Keratinocyte (primary cell): ENCODE results near the gene KCNG2. TPM values are rescaled to one million over a fixed set of nuclear protein-coding genes. Genes with fewer than 3 reads are reported as not detected.

Experiments
- DNase-seq: peaks from one replicate; pipeline ENCODE4 v3.0.0-alpha.2; 2011; ENCODE audit warnings: low read depth, missing footprints, low spot score
- FAIRE-seq: peaks from 2 replicates; lab custom pipeline; 2011; peaks lifted over from hg19 to GRCh38; lab: Jason Lieb, UNC
- H2AFZ ChIP-seq: 2 replicates; pipeline ENCODE4 v1.6.0; 2012; ENCODE audit warnings: low read length, control low read depth, inconsistent platforms; ENCODE audit not compliant: control insufficient read depth
- H3K27ac ChIP-seq: 2 replicates; pipeline ENCODE4 v1.5.1; 2011; ENCODE audit warnings: low read length; ENCODE audit not compliant: control insufficient read depth, insufficient read depth
- H3K27me3 ChIP-seq: 3 replicates; pipeline ENCODE4 v1.6.0; 2011; ENCODE audit warnings: low read length; ENCODE audit not compliant: control insufficient read depth, insufficient read depth; ENCODE audit errors: extremely low read depth
- H3K36me3 ChIP-seq, 2 experiments: 2 replicates in 1 of 2; 3 replicates in 1 of 2; pipeline ENCODE4 v1.5.1; 2011; ENCODE audit warnings: low read length in 2 of 2, mild to moderate bottlenecking in 1 of 2; ENCODE audit not compliant: control insufficient read depth in 2 of 2, insufficient read depth in 2 of 2; ENCODE audit errors: extremely low read depth in 1 of 2
- H3K4me1 ChIP-seq: 3 replicates; pipeline ENCODE4 v1.5.1; 2011; ENCODE audit warnings: low read length; ENCODE audit not compliant: control insufficient read depth, insufficient read depth; ENCODE audit errors: extremely low read depth
- H3K4me2 ChIP-seq: 3 replicates; pipeline ENCODE4 v1.6.0; 2011; ENCODE audit warnings: low read depth, low read length; ENCODE audit not compliant: control insufficient read depth, insufficient read depth; ENCODE audit errors: extremely low read depth
- H3K4me3 ChIP-seq, 3 experiments: fragments of 200-600 bp in 1 of 3; sonication (generic) in 1 of 3; 2 replicates in 2 of 3; 3 replicates in 1 of 3; pipeline ENCODE4 v1.5.1; 2011 to 2016; ENCODE audit warnings: low read length in 3 of 3, mild to moderate bottlenecking in 3 of 3, control low read depth in 2 of 3, inconsistent platforms in 1 of 3, low read depth in 1 of 3, mixed read lengths in 1 of 3, mixed run types in 1 of 3, moderate library complexity in 1 of 3; ENCODE audit not compliant: control insufficient read depth in 2 of 3, insufficient read depth in 2 of 3; ENCODE audit errors: extremely low read depth in 1 of 3
- H3K79me2 ChIP-seq: 2 replicates; pipeline ENCODE4 v1.6.0; 2012; ENCODE audit warnings: low read length; ENCODE audit not compliant: control insufficient read depth, insufficient read depth
- H3K9ac ChIP-seq: 3 replicates; pipeline ENCODE4 v1.6.0; 2011; ENCODE audit warnings: low read length; ENCODE audit not compliant: control insufficient read depth, insufficient read depth; ENCODE audit errors: extremely low read depth
- H3K9me1 ChIP-seq: 3 replicates; pipeline ENCODE4 v1.6.0; 2011; ENCODE audit warnings: low read length; ENCODE audit not compliant: control insufficient read depth, insufficient read depth; ENCODE audit errors: extremely low read depth
- H3K9me3 ChIP-seq: 2 replicates; pipeline ENCODE4 v1.5.1; 2012; ENCODE audit warnings: low read depth, low read length; ENCODE audit not compliant: control insufficient read depth
- H4K20me1 ChIP-seq: 3 replicates; pipeline ENCODE4 v1.6.0; 2011; ENCODE audit warnings: low read length; ENCODE audit not compliant: control insufficient read depth, insufficient read depth; ENCODE audit errors: extremely low read depth
- CTCF ChIP-seq, 3 experiments: IDR thresholded peaks in 1 of 3; conservative IDR thresholded peaks in 1 of 3; optimal IDR thresholded peaks in 1 of 3; 2 replicates in 2 of 3; 3 replicates in 1 of 3; pipeline versions ENCODE3 to v1.5.1; 2011; ENCODE audit warnings: low read length in 3 of 3, mild to moderate bottlenecking in 3 of 3, moderate library complexity in 2 of 3, control low read depth in 1 of 3, inconsistent platforms in 1 of 3; ENCODE audit not compliant: insufficient read depth in 2 of 3; ENCODE audit errors: extremely low read depth in 1 of 3
- EZH2 ChIP-seq: IDR thresholded peaks from one replicate; pipeline ENCODE4 v1.6.1; 2012; ENCODE audit warnings: inconsistent platforms, mild to moderate bottlenecking, low read length, moderate library complexity
- dilution Hi-C: fragments of 300-500 bp; cut with MboI; formaldehyde crosslinking; loops from one replicate; pipeline ENCODE4 v1.7.0; 2020; ENCODE audit warnings: low sequenced_read_pairs; ENCODE audit not compliant: extremely low pct_ligation_motif_present
- polyA plus RNA-seq, 5 experiments: library from polyadenylated mRNA; depleted of rRNA in 3 of 5; stranded (reverse) in 3 of 5; stranded (forward) in 1 of 5; unstranded in 1 of 5; fragments of >200 nt; gene quantifications; 1 replicate in 1 of 5; 2 replicates in 3 of 5; 3 replicates in 1 of 5; pipeline versions ENCODE4 v1.2.1 to v1.2.3, GENCODE V29; 2011 to 2012; ENCODE audit warnings: missing spikeins in 2 of 5, low read depth in 1 of 5, low replicate concordance in 1 of 5

The KCNG2 gene
- polyA plus RNA-seq, 1 donor (not counting 4 experiments of a cell fraction or from before 2014, with no cell fraction given) = not detected

- H3K9ac ChIP-seq = no peak overlapping the region
- FAIRE-seq = no peak
Measured at GRCh38 chr18:79850731-79851130, 53.0 kb downstream of the KCNG2 start.

GRCh38 chr18:79851489-79851888 is 53.8 kb downstream of the KCNG2 start:
- Histone ChIP-seq H3K36me3 (no peaks in the 10 kb centered on the region), H3K4me3 (no peak overlapping the region), H3K9me1 (no peaks in the 10 kb centered on the region), H3K9ac (no peak overlapping the region), H3K27ac (no peak overlapping the region), H3K4me1 (peaks cover 2% of the 10 kb centered on the region), H3K4me2 (no peak overlapping the region), H3K27me3 (peaks cover 13% of the 10 kb centered on the region), H3K79me2 (no peaks in the 10 kb centered on the region), H2AFZ (no peak overlapping the region), H3K9me3 (no peaks in the 10 kb centered on the region), H4K20me1 (no peaks in the 10 kb centered on the region)
- FAIRE-seq (no peak), DNase-seq (no peak)
- TF ChIP-seq CTCF (optimal IDR thresholded peaks at IDR 0.05 in 1 of 3, IDR thresholded peaks at IDR 0.05 in 1 of 3, conservative IDR thresholded peaks at IDR 0.05 in 1 of 3; ENCODE audit: extremely low read depth in 1 of 3, insufficient read depth in 2 of 3, low read length in 3 of 3) = no peak
- no peak for TF ChIP-seq EZH2
- dilution Hi-C loops = no loop called here

More at GRCh38 chr18:79850731-79851130, 53.0 kb downstream of the KCNG2 start:
- H3K79me2 ChIP-seq = no peaks in the 10 kb centered on the region
- no peak overlapping the region for H3K4me3 ChIP-seq
- dilution Hi-C loops = no loop called here
- H2AFZ ChIP-seq = no peak overlapping the region
- no peak overlapping the region for H3K4me2 ChIP-seq
- no peaks in the 10 kb centered on the region for H3K9me3 ChIP-seq
- TF ChIP-seq CTCF (optimal IDR thresholded peaks at IDR 0.05 in 1 of 3, IDR thresholded peaks at IDR 0.05 in 1 of 3, conservative IDR thresholded peaks at IDR 0.05 in 1 of 3; ENCODE audit: extremely low read depth in 1 of 3, insufficient read depth in 2 of 3, low read length in 3 of 3) = no peak
- no peak for TF ChIP-seq EZH2
- H3K27me3 ChIP-seq = peaks cover 6% of the 10 kb centered on the region
- H3K9me1 ChIP-seq = no peaks in the 10 kb centered on the region
- H3K4me1 ChIP-seq = no peaks in the 10 kb centered on the region
- no peak overlapping the region for H3K27ac ChIP-seq
- no peaks in the 10 kb centered on the region for H3K36me3 ChIP-seq
- no peaks in the 10 kb centered on the region for H4K20me1 ChIP-seq
- DNase-seq = no peak
